Activated CD8-positive, alpha-beta memory T cell treated with anti-CD3 and anti-CD28 coated beads for 36 hours (primary cell): Measurements from ENCODE around the gene CEP85. TPM values are rescaled to one million over a fixed set of nuclear protein-coding genes. Genes with fewer than 3 reads are reported as not detected.

Source experiments
- CTCF ChIA-PET: fragments of 350-600 bp; sonication (Branson Sonifier 250); formaldehyde crosslinking; loops from one replicate; lab custom pipeline; 2021; ENCODE audit warnings: antibody characterized with exemption; lab: Charles Lee
- POLR2A ChIA-PET: fragments of 350-600 bp; sonication (Branson Sonifier 250); formaldehyde crosslinking; loops from one replicate; lab custom pipeline; 2021; ENCODE audit warnings: antibody characterized with exemption; lab: Charles Lee
- total RNA-seq, 2 experiments: library from RNA; stranded (reverse); gene quantifications; one replicate each; pipeline ENCODE4 v1.2.3, GENCODE V29; 2021

CEP85 gene
- 10 to 100 TPM; 32.5 to 33.6 TPM for total RNA-seq

GRCh38 chr1:26233903-26234643 is at the start of gene CEP85:
CEP85 (plus strand) TSS chr1:26234200; CDS start chr1:26239784, 5,584 bp downstream.
- ChIA-PET CTCF (interaction anchor here (0.5 to 3.8 kb wide), 43 partner anchors 8 to 1007 kb away, joined by 3 to 30 read pairs (median 4); partner anchors contain the start of genes C1orf232, CD52, DHDDS and STMN1), POLR2A (interaction anchor here (0.5 to 1.4 kb wide), 6 partner anchors 22 to 198 kb away, joined by 3 to 10 read pairs (median 3); partner anchors contain the start of genes CD52, DHDDS and ZNF593)

- CTCF ChIA-PET = no interaction called here
- POLR2A ChIA-PET = no interaction called here
Measured at GRCh38 chr1:26184883-26185282, 49.1 kb upstream of the CEP85 start.

GRCh38 chr1:26187882-26188281 is 46.1 kb upstream of the CEP85 start:
- POLR2A ChIA-PET = no interaction called here

DNA sequence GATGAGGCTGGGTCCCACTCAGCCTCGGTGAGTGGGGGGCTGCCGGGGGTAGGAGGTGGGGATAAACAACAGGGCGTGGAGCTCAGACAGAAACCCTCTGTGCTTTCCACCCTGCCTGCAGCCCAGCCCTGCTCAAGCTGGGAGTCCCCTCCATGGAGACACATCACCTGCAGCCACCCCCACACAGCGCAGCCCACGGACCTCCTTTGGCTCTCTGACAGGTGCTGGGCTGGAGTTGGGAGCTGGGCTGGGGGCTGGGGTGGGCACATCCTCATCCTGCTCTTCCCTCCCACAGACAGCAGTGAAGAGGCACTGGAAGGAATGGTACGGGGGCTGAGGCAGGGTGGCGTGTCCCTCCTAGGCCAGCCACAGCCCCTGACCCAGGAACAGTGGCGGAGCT is 45.5 kb upstream of the CEP85 start:
- CTCF ChIA-PET = interaction anchor here (1.1 kb wide), 2 partner anchors 45 to 130 kb away, joined by 3 to 4 read pairs; partner anchors contain the start of gene CEP85
- POLR2A ChIA-PET = no interaction called here

More at GRCh38 chr1:26187882-26188281, 46.1 kb upstream of the CEP85 start:
- CTCF ChIA-PET = interaction anchor here (1.1 kb wide), 1 partner anchor 46 kb away, joined by 4 read pairs; the partner anchor contains the start of gene CEP85

GRCh38 chr1:26189331-26189730 is 44.7 kb upstream of the CEP85 start:
- POLR2A ChIA-PET = no interaction called here
- CTCF ChIA-PET = interaction anchor here (1.1 to 1.6 kb wide), 2 partner anchors 19 to 129 kb away, joined by 3 read pairs; partner anchors contain the start of gene ZNF593

DNA sequence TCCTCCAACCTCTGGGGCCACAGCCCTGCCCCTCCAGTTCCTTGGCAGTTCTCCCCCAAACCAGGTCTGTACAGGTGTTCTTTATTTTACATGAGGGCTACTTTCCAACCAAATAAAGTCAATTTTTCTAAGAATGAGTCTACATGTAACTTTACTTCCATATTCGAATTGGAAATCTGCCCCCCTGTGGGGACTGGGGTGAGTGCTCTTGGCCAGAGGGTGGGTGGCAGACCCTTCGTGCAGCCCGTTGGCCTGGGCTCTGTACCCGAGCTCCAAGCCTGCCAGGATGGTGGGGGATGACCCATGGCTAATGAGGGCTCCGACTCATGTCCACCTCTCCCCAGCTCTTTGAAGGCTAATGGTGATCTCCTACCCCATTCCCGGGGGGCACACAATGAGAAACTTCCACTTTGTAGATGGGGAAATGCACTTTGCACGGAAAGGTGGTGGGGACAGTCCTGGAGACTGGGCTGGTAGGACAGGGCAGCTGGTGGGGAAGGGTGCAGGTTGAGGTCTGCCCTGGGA is 44.2 kb upstream of the CEP85 start:
- POLR2A ChIA-PET = no interaction called here
- CTCF ChIA-PET = interaction anchor here (1.6 kb wide), 1 partner anchor 20 kb away, joined by 3 read pairs; the partner anchor contains the start of gene ZNF593

- POLR2A ChIA-PET = no interaction called here
- CTCF ChIA-PET = interaction anchor here (0.8 to 1.6 kb wide), 2 partner anchors 16 to 20 kb away, joined by 3 read pairs; partner anchors contain the start of gene ZNF593
Measured at GRCh38 chr1:26190373-26190987, 43.5 kb upstream of the CEP85 start, which contains the start of gene CATSPER4. CATSPER4 (plus strand) TSS chr1:26190602; CDS start chr1:26190628, 26 bp downstream.

DNA sequence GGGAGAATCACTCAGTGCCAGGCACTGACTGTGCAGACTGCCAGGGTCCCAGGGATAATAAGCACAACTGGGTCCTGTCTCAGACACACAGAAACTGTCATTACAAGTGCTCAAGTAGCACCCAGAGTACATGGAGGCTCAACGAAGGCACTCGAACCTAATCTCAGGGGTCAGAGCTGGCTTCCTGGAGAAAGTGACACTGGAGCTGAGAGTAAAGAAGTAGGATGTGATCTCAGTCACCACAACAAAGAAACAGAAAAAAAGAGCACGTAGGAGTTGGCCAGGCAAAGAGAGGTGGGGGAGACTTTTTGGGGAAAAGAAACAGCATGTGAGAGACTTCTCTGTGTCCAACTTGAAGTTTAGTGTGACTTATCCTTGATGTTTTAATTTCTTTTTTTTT is 42.3 kb upstream of the CEP85 start:
- CTCF ChIA-PET = interaction anchor here (1.3 kb wide), 1 partner anchor 42 kb away, joined by 4 read pairs; the partner anchor contains the start of gene CEP85
- POLR2A ChIA-PET = no interaction called here

DNA sequence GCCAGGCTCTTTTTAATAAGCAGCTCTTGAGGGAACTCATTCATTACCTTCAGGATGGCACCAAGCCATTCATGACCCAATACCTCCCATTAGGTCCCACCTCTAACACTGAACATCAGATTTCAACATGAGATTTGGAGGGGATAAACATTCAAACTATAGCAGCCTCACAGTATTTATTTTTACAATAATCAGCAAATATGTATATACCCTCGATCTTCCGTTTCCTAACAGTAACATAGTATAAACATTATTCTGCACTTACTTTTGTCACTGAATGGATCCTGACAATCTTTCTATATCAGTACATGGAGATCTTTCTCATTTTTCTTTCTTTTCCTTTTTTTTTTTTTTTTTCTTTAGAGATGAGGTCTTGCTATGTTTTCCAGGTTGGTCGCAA is 38.2 kb upstream of the CEP85 start:
- POLR2A ChIA-PET = no interaction called here
- CTCF ChIA-PET = interaction anchor here (0.6 to 0.7 kb wide), 2 partner anchors 16 to 280 kb away, joined by 3 to 5 read pairs; no protein-coding TSS in a partner anchor

GRCh38 chr1:26197301-26197700 is 36.7 kb upstream of the CEP85 start:
- POLR2A ChIA-PET = no interaction called here

GRCh38 chr1:26197813-26198212 is 36.2 kb upstream of the CEP85 start:
- POLR2A ChIA-PET = no interaction called here
- CTCF ChIA-PET = no interaction called here

More at GRCh38 chr1:26197301-26197700, 36.7 kb upstream of the CEP85 start:
- CTCF ChIA-PET = no interaction called here

- CTCF ChIA-PET = interaction anchor here (1.4 kb wide), 1 partner anchor 33 kb away, joined by 5 read pairs; the partner anchor contains the start of gene CEP85
- POLR2A ChIA-PET = no interaction called here
Measured at GRCh38 chr1:26200413-26200812, 33.6 kb upstream of the CEP85 start.

- ChIA-PET CTCF (interaction anchor here (0.6 to 2.3 kb wide), 3 partner anchors 30 to 118 kb away, joined by 3 to 6 read pairs (median 3); partner anchors contain the start of gene CEP85), POLR2A (no interaction called here)
Measured at GRCh38 chr1:26203642-26204318, 30.2 kb upstream of the CEP85 start.

GRCh38 chr1:26210147-26210870 is 23.7 kb upstream of the CEP85 start:
- CTCF ChIA-PET = interaction anchor here (0.6 to 1.8 kb wide), 2 partner anchors 24 to 186 kb away, joined by 4 to 5 read pairs; partner anchors contain the start of gene CEP85
- POLR2A ChIA-PET = no interaction called here

DNA sequence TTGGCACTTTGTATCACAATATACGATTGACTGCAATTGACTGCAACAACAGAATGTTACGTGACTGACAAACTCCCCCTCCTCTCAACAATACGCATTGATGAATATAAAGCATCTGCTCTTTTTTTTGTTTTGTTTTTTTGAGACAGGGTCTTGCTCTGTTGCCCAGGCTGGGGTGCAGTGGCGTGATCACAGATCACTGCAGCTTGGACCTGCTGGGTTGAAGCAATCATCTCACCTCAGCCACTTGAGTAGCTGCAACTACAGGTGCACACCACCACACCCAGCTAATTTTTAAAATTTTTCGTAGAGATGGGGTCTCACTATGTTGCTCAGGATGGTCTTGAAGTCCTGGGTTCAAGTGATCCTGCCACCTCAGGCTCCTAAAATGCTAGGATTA is 21.3 kb upstream of the CEP85 start:
- CTCF ChIA-PET = interaction anchor here (0.6 kb wide), 1 partner anchor 17 kb away, joined by 5 read pairs; no protein-coding TSS in a partner anchor
- POLR2A ChIA-PET = interaction anchor here (0.8 kb wide), 1 partner anchor 11 kb away, joined by 3 read pairs; no protein-coding TSS in a partner anchor

DNA sequence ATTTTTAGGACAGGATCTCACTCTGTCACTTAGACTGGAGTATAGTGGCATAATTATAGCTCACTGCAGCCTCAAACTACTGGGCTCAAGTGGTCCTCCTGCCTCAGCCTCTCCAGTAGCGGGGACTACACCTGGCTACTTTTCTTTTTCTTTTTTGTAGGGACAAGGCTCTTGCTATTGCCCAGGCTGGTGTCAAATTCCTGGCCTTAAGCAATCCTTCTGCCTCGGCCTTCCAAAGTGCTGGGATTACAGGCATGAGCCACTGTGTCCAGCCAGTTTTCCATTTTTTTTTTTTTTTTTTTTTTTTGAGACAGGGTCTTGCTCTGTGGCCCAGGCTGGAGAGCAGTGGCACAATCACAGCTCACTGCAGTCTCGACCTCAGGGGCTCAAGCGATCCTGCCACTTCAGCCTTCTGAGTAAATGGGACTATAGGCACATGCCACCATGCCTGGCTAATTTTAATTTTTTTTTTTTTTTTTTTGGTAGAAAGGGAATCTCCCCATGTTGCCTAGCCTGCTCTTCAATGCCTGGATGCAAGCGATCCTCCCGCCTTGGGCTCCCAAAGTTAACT is 20.6 kb upstream of the CEP85 start:
- ChIA-PET POLR2A (interaction anchor here (0.7 kb wide), 1 partner anchor 22 kb away, joined by 3 read pairs; no protein-coding TSS in a partner anchor), CTCF (no interaction called here)

GRCh38 chr1:26215246-26215645 is 18.8 kb upstream of the CEP85 start:
- CTCF ChIA-PET = interaction anchor here (0.6 kb wide), 1 partner anchor 428 kb away, joined by 3 read pairs; no protein-coding TSS in a partner anchor
- POLR2A ChIA-PET = no interaction called here
